ENCODE results near the gene FBXO31. TPM values are rescaled to one million over a fixed set of nuclear protein-coding genes. Genes with fewer than 3 reads are reported as not detected.

Gene FBXO31
- total and polyA plus RNA-seq, 2 experiments from 2014 or later = 19.3 to 31.0 TPM

- H3K4me3 ChIP-seq = no peak overlapping the region
- no peak overlapping the region for H2AFZ ChIP-seq
- no peak overlapping the region for H3K9ac ChIP-seq
- H3K27ac ChIP-seq = no peak overlapping the region
- H3K4me2 ChIP-seq (ENCODE audit: unreplicated experiment) = no peak overlapping the region
- TF ChIP-seq EZH2phosphoT487 (IDR thresholded peaks at IDR 0.05; ENCODE audit: insufficient read depth, low read depth) (no peak), EZH2 (IDR thresholded peaks at IDR 0.05; ENCODE audit: insufficient read depth, poor library complexity, severe bottlenecking) (no peak)
- H3K79me2 ChIP-seq (ENCODE audit: insufficient read depth) = 0 out of 2 replicates have a peak, but pooled peaks cover 8% of the 10 kb centered on the region
- WGBS, 2 experiments (ENCODE audit: low coverage in 1 of 2, low lambda C conversion rate in 2 of 2, missing lambda C conversion rate in 2 of 2) = 93% methylated on average over 20 of the region's 20 CpGs
- no peaks in the 10 kb centered on the region for H3K9me3 ChIP-seq (ENCODE audit: low read depth)
- in situ Hi-C loops (cut with MboI) = no loop called here
- no peaks in the 10 kb centered on the region for H3K9me2 ChIP-seq (ENCODE audit: insufficient read depth)
- no peaks in the 10 kb centered on the region; the same call in 1 of the 2 replicates for H3K36me3 ChIP-seq (ENCODE audit: low read depth)
- no peak for DNase-seq
- H3F3A ChIP-seq (ENCODE audit: insufficient read depth) = no peaks in the 10 kb centered on the region
- no peaks in the 10 kb centered on the region for H4K20me1 ChIP-seq (ENCODE audit: insufficient read depth)
- H3K27me3 ChIP-seq (replicated peaks; ENCODE audit: insufficient read depth) = no peaks in the 10 kb centered on the region
- 0 out of 2 replicates have a peak, but pooled peaks cover 8% of the 10 kb centered on the region for H3K4me1 ChIP-seq (ENCODE audit: insufficient read depth)
Observed at GRCh38 chr16:87329436-87330256, 53.9 kb downstream of the FBXO31 start.

GRCh38 chr16:87328846-87329245 is 54.7 kb downstream of the FBXO31 start:
- Histone ChIP-seq H2AFZ (no peak overlapping the region), H3K4me1 (ENCODE audit: insufficient read depth) (0 out of 2 replicates have a peak, but pooled peaks cover 8% of the 10 kb centered on the region), H3K27ac (no peak overlapping the region), H3K36me3 (ENCODE audit: low read depth) (no peaks in the 10 kb centered on the region; the same call in 1 of the 2 replicates), H3K9me3 (ENCODE audit: low read depth) (no peaks in the 10 kb centered on the region), H3K4me2 (ENCODE audit: unreplicated experiment) (no peak overlapping the region), H3F3A (ENCODE audit: insufficient read depth) (no peaks in the 10 kb centered on the region), H3K79me2 (ENCODE audit: insufficient read depth) (0 out of 2 replicates have a peak, but pooled peaks cover 8% of the 10 kb centered on the region), H3K27me3 (replicated peaks; ENCODE audit: insufficient read depth) (no peaks in the 10 kb centered on the region), H4K20me1 (ENCODE audit: insufficient read depth) (no peaks in the 10 kb centered on the region), H3K4me3 (no peak overlapping the region), H3K9ac (no peak overlapping the region), H3K9me2 (ENCODE audit: insufficient read depth) (no peaks in the 10 kb centered on the region)
- no peak for DNase-seq
- in situ Hi-C loops (cut with MboI) = no loop called here
- 87 to 88% methylated on average over 12 of the region's 12 CpGs for WGBS, 2 experiments (ENCODE audit: low coverage in 1 of 2, low lambda C conversion rate in 2 of 2, missing lambda C conversion rate in 2 of 2)
- no peak for TF ChIP-seq EZH2phosphoT487 (IDR thresholded peaks at IDR 0.05; ENCODE audit: insufficient read depth, low read depth)
- TF ChIP-seq EZH2 (IDR thresholded peaks at IDR 0.05; ENCODE audit: insufficient read depth, poor library complexity, severe bottlenecking) = no peak

GRCh38 chr16:87327798-87328495 is 55.6 kb downstream of the FBXO31 start:
- H3K4me3 ChIP-seq = no peak overlapping the region
- H3K79me2 ChIP-seq (ENCODE audit: insufficient read depth) = 0 out of 2 replicates have a peak, but pooled peaks cover 8% of the 10 kb centered on the region
- no peaks in the 10 kb centered on the region for H4K20me1 ChIP-seq (ENCODE audit: insufficient read depth)
- DNase-seq = no peak
- in situ Hi-C loops (cut with MboI) = no loop called here
- no peaks in the 10 kb centered on the region for H3K27me3 ChIP-seq (replicated peaks; ENCODE audit: insufficient read depth)
- no peak overlapping the region for H3K27ac ChIP-seq
- H3K4me2 ChIP-seq (ENCODE audit: unreplicated experiment) = no peak overlapping the region
- 0 out of 2 replicates have a peak, but pooled peaks cover 8% of the 10 kb centered on the region for H3K4me1 ChIP-seq (ENCODE audit: insufficient read depth)
- H3K9ac ChIP-seq = no peak overlapping the region
- no peaks in the 10 kb centered on the region for H3F3A ChIP-seq (ENCODE audit: insufficient read depth)
- H3K9me2 ChIP-seq (ENCODE audit: insufficient read depth) = no peaks in the 10 kb centered on the region
- H3K9me3 ChIP-seq (ENCODE audit: low read depth) = no peaks in the 10 kb centered on the region
- TF ChIP-seq EZH2phosphoT487 (IDR thresholded peaks at IDR 0.05; ENCODE audit: insufficient read depth, low read depth) = no peak
- no peak for TF ChIP-seq EZH2 (IDR thresholded peaks at IDR 0.05; ENCODE audit: insufficient read depth, poor library complexity, severe bottlenecking)
- H2AFZ ChIP-seq = no peak overlapping the region
- 90 to 93% methylated on average over 19 of the region's 19 CpGs for WGBS, 2 experiments (ENCODE audit: low coverage in 1 of 2, low lambda C conversion rate in 2 of 2, missing lambda C conversion rate in 2 of 2)
- no peaks in the 10 kb centered on the region; the same call in 1 of the 2 replicates for H3K36me3 ChIP-seq (ENCODE audit: low read depth)

GRCh38 chr16:87326151-87326571 is 57.4 kb downstream of the FBXO31 start:
- no peaks in the 10 kb centered on the region for H3K9me3 ChIP-seq (ENCODE audit: low read depth)
- no peak overlapping the region for H3K4me2 ChIP-seq (ENCODE audit: unreplicated experiment)
- H3K4me1 ChIP-seq (ENCODE audit: insufficient read depth) = 0 out of 2 replicates have a peak, but pooled peaks cover 8% of the 10 kb centered on the region
- no peaks in the 10 kb centered on the region for H3K27me3 ChIP-seq (replicated peaks; ENCODE audit: insufficient read depth)
- DNase-seq = peak; percentile 14
- no peak for TF ChIP-seq EZH2phosphoT487 (IDR thresholded peaks at IDR 0.05; ENCODE audit: insufficient read depth, low read depth)
- no peak for TF ChIP-seq EZH2 (IDR thresholded peaks at IDR 0.05; ENCODE audit: insufficient read depth, poor library complexity, severe bottlenecking)
- H4K20me1 ChIP-seq (ENCODE audit: insufficient read depth) = no peaks in the 10 kb centered on the region
- in situ Hi-C loops (cut with MboI) = no loop called here
- no peak overlapping the region for H3K9ac ChIP-seq
- 67 to 68% methylated on average over 11 of the region's 11 CpGs for WGBS, 2 experiments (ENCODE audit: low coverage in 1 of 2, low lambda C conversion rate in 2 of 2, missing lambda C conversion rate in 2 of 2)
- H3K79me2 ChIP-seq (ENCODE audit: insufficient read depth) = 0 out of 2 replicates have a peak, but pooled peaks cover 8% of the 10 kb centered on the region
- no peak overlapping the region for H3K4me3 ChIP-seq
- no peak overlapping the region for H2AFZ ChIP-seq
- H3K36me3 ChIP-seq (ENCODE audit: low read depth) = no peaks in the 10 kb centered on the region; the same call in 1 of the 2 replicates
- H3F3A ChIP-seq (ENCODE audit: insufficient read depth) = no peaks in the 10 kb centered on the region
- no peak overlapping the region for H3K27ac ChIP-seq
- H3K9me2 ChIP-seq (ENCODE audit: insufficient read depth) = no peaks in the 10 kb centered on the region
